Astrocyte (in vitro differentiated cells and primary cell): ENCODE results near the gene TAOK2. TPM values are rescaled to one million over a fixed set of nuclear protein-coding genes. Genes with fewer than 3 reads are reported as not detected.

Experiments used
- DNase-seq: peaks from one replicate; pipeline ENCODE4 v3.0.0-alpha.2; 2010; ENCODE audit warnings: low read depth
- FAIRE-seq: peaks from 2 replicates; lab custom pipeline; 2011; peaks lifted over from hg19 to GRCh38; lab: Jason Lieb, UNC
- H2AFZ ChIP-seq: 2 replicates; pipeline ENCODE4 v1.6.0; 2012; ENCODE audit warnings: low read depth, low read length, inconsistent platforms
- H3K27ac ChIP-seq: 2 replicates; pipeline ENCODE4 v1.5.1; 2011; ENCODE audit warnings: low read depth, low read length, inconsistent platforms
- H3K27me3 ChIP-seq: 2 replicates; pipeline ENCODE4 v1.6.0; 2011; ENCODE audit warnings: low read length, inconsistent platforms; ENCODE audit not compliant: insufficient read depth
- H3K36me3 ChIP-seq: 2 replicates; pipeline ENCODE4 v1.5.1; 2011; ENCODE audit warnings: low read length, inconsistent platforms; ENCODE audit not compliant: insufficient read depth
- H3K4me1 ChIP-seq: 2 replicates; pipeline ENCODE4 v1.5.1; 2011; ENCODE audit warnings: low read length, inconsistent platforms; ENCODE audit not compliant: insufficient read depth
- H3K4me2 ChIP-seq: 2 replicates; pipeline ENCODE4 v1.6.0; 2012; ENCODE audit warnings: low read length, inconsistent platforms
- H3K4me3 ChIP-seq: 2 replicates; pipeline ENCODE4 v1.5.1; 2011; ENCODE audit warnings: low read depth, mild to moderate bottlenecking, low read length, inconsistent platforms; ENCODE audit not compliant: insufficient read depth
- H3K79me2 ChIP-seq: 2 replicates; pipeline ENCODE4 v1.6.0; 2012; ENCODE audit warnings: mild to moderate bottlenecking, low read length, inconsistent platforms; ENCODE audit not compliant: insufficient read depth
- H3K9ac ChIP-seq: 2 replicates; pipeline ENCODE4 v1.6.0; 2012; ENCODE audit warnings: mild to moderate bottlenecking, low read length, inconsistent platforms
- H3K9me3 ChIP-seq: 2 replicates; pipeline ENCODE4 v1.5.1; 2012; ENCODE audit warnings: low read depth, mild to moderate bottlenecking, low read length, inconsistent platforms; ENCODE audit not compliant: insufficient read depth
- H4K20me1 ChIP-seq: 2 replicates; pipeline ENCODE4 v1.6.0; 2012; ENCODE audit warnings: low read length, inconsistent platforms; ENCODE audit not compliant: insufficient read depth
- H3K27ac Mint-ChIP-seq: one replicate; pipeline ENCODE4 v1.8.0; 2021; ENCODE audit warnings: mild to moderate bottlenecking, mixed read lengths; ENCODE audit not compliant: unreplicated experiment
- H3K27me3 Mint-ChIP-seq: one replicate; pipeline ENCODE4 v1.8.0; 2021; ENCODE audit warnings: low read depth, mixed read lengths; ENCODE audit not compliant: unreplicated experiment
- H3K36me3 Mint-ChIP-seq: one replicate; pipeline ENCODE4 v1.8.0; 2021; ENCODE audit warnings: low read depth, mixed read lengths; ENCODE audit not compliant: unreplicated experiment
- H3K4me1 Mint-ChIP-seq: one replicate; pipeline ENCODE4 v1.8.0; 2021; ENCODE audit warnings: low read depth, mixed read lengths; ENCODE audit not compliant: unreplicated experiment
- H3K4me3 Mint-ChIP-seq: one replicate; pipeline ENCODE4 v1.8.0; 2021; ENCODE audit warnings: mild to moderate bottlenecking, moderate library complexity, mixed read lengths; ENCODE audit not compliant: unreplicated experiment
- H3K9me3 Mint-ChIP-seq: one replicate; pipeline ENCODE4 v1.8.0; 2021; ENCODE audit warnings: mild to moderate bottlenecking, mixed read lengths; ENCODE audit not compliant: unreplicated experiment
- EZH2 ChIP-seq: IDR thresholded peaks from 2 replicates; pipeline ENCODE4 v1.6.1; 2012; ENCODE audit warnings: mild to moderate bottlenecking, low read length, inconsistent platforms; ENCODE audit not compliant: insufficient read depth
- total RNA-seq: library from RNA; stranded (reverse); gene quantifications from 2 replicates; pipeline ENCODE4 v1.2.1, GENCODE V29; 2021
- TF ChIP-seq, protein P1 (sequence below): IDR thresholded peaks from 2 replicates; pipeline ENCODE4 v1.5.1; 2011; ENCODE audit warnings: low read depth, mild to moderate bottlenecking, inconsistent platforms, low read length, moderate library complexity; ENCODE audit not compliant: insufficient read depth

TAOK2 gene
- total RNA-seq, 1 donor from 2014 or later = 55.9 TPM

DNA sequence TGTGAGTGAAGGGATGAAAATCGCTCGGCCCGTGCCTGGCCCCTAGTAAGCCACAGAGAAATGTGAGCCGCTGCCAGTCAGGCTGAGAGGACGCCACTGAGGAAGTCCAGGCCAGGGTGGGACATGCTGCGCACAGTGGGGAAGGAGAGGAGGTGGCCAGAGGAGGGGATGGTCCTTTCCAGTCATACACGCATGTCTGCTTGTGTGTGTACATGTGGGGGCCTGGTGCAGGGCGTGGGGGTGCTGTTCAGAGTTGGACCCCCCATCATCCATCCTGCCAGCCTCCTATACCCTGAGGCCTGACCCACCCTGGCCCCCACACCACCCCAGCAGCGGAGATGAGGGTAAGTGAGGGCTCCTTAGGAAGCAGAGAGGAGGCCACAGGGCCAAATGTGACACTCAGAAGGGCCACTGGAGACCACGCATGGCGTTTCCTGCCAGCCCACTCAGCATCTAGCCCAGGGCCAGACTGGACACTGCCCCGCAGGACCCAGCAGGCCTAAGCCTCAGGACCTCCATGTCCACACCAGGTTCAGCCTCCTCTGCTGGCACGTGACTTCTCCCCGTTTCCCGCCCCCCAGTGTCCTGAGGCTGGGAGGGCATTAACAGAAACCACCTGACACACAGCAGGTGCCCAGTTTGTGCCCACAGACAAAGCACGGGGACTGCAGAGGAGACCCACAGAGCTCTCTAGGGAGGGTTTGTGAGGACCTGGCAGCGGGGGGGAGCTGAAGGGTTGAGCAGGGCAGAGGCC lies 30.2 kb downstream of the TAOK2 start:
- Histone ChIP-seq H4K20me1 (peaks cover 23% of the 10 kb centered on the region), H2AFZ (no peak overlapping the region), H3K4me1 (no peaks in the 10 kb centered on the region), H3K27ac (no peak overlapping the region), H3K79me2 (peaks cover 2% of the 10 kb centered on the region), H3K4me2 (no peak overlapping the region), H3K27me3 (no peaks in the 10 kb centered on the region), H3K36me3 (no peaks in the 10 kb centered on the region), H3K9ac (no peak overlapping the region), H3K9me3 (no peaks in the 10 kb centered on the region), H3K4me3 (no peak overlapping the region)
- no peak for DNase-seq
- Mint-ChIP-seq H3K27me3 (peaks cover 8% of the 10 kb centered on the region), H3K27ac (no peak overlapping the region), H3K4me3 (no peak overlapping the region), H3K4me1 (no peaks in the 10 kb centered on the region), H3K36me3 (peaks cover 7% of the 10 kb centered on the region), H3K9me3 (no peaks in the 10 kb centered on the region)
- TF ChIP-seq, protein P1, sequence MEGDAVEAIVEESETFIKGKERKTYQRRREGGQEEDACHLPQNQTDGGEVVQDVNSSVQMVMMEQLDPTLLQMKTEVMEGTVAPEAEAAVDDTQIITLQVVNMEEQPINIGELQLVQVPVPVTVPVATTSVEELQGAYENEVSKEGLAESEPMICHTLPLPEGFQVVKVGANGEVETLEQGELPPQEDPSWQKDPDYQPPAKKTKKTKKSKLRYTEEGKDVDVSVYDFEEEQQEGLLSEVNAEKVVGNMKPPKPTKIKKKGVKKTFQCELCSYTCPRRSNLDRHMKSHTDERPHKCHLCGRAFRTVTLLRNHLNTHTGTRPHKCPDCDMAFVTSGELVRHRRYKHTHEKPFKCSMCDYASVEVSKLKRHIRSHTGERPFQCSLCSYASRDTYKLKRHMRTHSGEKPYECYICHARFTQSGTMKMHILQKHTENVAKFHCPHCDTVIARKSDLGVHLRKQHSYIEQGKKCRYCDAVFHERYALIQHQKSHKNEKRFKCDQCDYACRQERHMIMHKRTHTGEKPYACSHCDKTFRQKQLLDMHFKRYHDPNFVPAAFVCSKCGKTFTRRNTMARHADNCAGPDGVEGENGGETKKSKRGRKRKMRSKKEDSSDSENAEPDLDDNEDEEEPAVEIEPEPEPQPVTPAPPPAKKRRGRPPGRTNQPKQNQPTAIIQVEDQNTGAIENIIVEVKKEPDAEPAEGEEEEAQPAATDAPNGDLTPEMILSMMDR = no peak
- no peak for TF ChIP-seq EZH2
- FAIRE-seq = no peak

DNA sequence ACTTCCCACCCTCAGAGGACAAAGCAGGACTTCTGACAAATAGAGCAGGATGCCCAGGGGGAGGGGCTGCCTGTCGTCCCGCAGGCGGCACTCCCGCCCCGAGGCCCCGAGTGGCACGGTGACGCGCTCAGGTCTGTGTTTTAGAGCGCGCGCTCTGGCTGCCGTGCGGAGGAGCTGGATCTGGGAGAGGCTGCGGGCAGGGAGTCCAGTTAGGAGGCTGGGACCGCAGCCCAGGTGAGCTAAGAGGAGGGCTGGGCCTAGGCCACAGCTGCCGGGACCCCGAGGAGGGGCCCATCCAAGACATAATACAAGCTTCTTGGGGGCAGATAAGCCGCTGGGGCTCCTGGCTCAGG lies 30.7 kb downstream of the TAOK2 start:
- no peak overlapping the region for H3K27ac Mint-ChIP-seq

More for the DNA sequence above, 30.7 kb downstream of the TAOK2 start:
- H3K9me3 Mint-ChIP-seq = no peaks in the 10 kb centered on the region
- no peak overlapping the region for H3K9ac ChIP-seq
- no peaks in the 10 kb centered on the region for H3K27me3 ChIP-seq
- FAIRE-seq = no peak
- H3K4me3 Mint-ChIP-seq = no peak overlapping the region
- H3K36me3 Mint-ChIP-seq = peaks cover 7% of the 10 kb centered on the region
- no peaks in the 10 kb centered on the region for H3K4me1 ChIP-seq
- no peak overlapping the region for H3K4me2 ChIP-seq
- no peak overlapping the region for H3K4me3 ChIP-seq
- TF ChIP-seq, protein P1 = no peak
- no peak for TF ChIP-seq EZH2
- DNase-seq = no peak
- H3K4me1 Mint-ChIP-seq = no peaks in the 10 kb centered on the region
- no peak overlapping the region for H3K27ac ChIP-seq
- peaks cover 13% of the 10 kb centered on the region for H3K27me3 Mint-ChIP-seq
- H4K20me1 ChIP-seq = peaks cover 20% of the 10 kb centered on the region
- no peaks in the 10 kb centered on the region for H3K36me3 ChIP-seq
- no peaks in the 10 kb centered on the region for H3K9me3 ChIP-seq
- peaks cover 2% of the 10 kb centered on the region for H3K79me2 ChIP-seq
- no peak overlapping the region for H2AFZ ChIP-seq
